GM19455 (cell line): Measurements from ENCODE around the gene TEX264.
A peak's percentile ranks its signal among the peaks of the same experiment; 100 is the strongest.
"Not testable (repeated sequence)": the region's sequence is repeated elsewhere in the genome, so short reads cannot be mapped to it uniquely, and the experiment has no call there.

ENCODE experiments used
- ATAC-seq: cut with Tn5 transposase; IDR thresholded peaks from one replicate; pipeline ENCODE4 v1.9.1; 2021; ENCODE audit not compliant: unreplicated experiment

TEX264 gene, protein sequence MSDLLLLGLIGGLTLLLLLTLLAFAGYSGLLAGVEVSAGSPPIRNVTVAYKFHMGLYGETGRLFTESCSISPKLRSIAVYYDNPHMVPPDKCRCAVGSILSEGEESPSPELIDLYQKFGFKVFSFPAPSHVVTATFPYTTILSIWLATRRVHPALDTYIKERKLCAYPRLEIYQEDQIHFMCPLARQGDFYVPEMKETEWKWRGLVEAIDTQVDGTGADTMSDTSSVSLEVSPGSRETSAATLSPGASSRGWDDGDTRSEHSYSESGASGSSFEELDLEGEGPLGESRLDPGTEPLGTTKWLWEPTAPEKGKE

DNA sequence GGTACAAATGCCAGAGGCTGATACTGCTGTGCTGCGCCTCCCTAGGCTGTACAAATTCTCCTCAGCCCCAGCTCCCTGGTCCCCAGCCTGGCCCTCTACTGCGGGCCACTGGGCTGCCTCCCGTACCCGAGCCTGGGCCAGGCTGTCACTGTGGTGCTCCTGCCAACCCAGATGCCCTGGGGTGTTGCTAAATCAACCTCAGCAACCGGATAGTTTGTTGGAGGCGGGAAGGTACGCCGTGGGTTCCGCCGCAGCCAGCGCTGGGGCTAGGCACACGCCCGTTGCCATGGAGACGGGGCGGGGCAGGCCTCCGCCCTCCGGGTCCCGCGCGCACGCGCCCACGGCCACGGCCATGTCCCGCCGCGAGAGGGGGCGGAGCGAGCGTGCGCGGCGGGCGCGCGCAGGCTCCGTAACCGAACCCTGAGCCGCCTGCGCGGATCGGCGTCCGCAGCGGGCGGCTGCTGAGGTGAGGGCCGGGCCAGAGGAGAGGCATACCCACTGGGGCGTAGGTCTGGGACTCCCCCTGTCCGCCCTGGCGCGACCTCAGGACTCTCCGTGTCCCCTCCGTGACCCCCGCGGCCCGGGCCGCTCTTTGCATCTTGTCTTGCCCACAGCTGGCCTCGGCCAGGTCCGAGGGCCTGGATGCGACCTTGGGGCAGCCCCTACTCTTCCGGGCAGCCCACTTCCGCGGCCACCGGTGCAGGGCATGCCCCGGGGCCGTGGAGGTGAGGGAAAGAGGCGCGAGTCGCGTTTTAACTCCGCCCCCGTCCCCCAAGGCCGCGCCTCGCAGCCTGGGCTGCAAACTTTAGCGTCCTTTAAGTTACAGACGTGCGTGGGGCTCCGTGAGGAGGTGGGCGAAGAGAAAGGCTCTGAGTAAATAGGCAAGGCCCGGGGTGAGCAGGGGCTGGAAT, at the start of gene TEX264:
Gene TEX264 (plus strand): TSS at position 430 of the 911 bp plus-strand sequence. CDS start 3,053 bp downstream, outside the sequence.
- peak; percentile 68 for ATAC-seq

DNA sequence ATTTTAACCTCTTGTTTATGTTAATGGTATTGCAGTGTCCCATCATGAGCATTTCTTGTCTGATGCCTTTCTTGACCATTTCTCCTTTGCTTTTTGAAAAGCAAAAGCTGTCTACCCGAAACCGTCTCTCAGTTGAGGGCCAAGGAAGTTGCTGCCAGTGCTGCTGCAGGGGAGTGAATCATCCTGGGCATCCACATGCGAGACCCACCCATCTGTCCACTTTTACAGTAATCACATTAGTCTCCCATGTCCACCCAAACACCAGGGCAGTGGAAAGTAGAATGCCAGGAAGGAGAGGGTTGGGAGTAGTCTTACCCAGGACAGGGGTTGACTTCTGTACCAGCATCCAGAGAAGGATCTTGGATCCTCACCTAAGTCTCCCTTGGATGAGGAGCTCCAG, 48.6 kb upstream of the TEX264 start:
- ATAC-seq, result no peak

DNA sequence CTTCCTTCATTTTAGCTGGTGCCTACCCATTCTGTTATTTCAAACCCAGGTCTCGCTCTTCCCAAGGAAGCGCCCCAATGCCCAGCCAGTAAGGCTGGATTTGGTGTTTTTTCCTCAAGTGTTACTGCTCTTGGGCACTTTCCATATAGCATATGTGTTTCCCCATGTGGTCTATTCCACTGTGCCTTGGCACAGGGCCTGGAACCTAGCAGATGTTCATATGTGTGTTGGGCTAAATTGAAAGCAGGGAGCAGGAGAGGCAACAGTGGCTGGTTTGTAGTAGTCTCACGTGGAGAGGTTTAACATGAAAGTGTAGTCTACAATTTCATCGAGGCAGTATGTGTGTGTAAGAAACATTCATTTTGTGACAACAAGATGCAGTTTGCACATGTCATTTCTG, 48.2 kb upstream of the TEX264 start:
- ATAC-seq, result no peak

DNA sequence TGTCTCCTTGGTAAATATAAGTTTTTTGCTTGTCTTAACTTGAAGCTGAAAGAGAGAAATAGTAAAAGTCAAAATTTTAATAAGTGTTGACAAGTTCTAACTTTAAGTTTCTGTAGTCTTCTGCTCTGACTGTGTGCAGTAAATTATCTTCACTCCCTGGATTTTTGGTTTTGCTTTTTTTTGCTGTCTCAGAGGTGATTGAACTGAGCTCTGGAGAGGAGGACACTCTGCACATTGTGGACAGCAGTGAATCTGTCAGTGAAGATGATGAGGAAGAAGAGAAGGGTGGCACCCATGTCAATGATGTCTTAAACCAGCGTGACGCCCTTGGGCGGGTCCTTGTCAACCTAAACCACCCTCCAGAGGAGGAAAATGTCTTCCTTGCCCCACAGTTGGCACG, 40.5 kb upstream of the TEX264 start:
- no peak for ATAC-seq

DNA sequence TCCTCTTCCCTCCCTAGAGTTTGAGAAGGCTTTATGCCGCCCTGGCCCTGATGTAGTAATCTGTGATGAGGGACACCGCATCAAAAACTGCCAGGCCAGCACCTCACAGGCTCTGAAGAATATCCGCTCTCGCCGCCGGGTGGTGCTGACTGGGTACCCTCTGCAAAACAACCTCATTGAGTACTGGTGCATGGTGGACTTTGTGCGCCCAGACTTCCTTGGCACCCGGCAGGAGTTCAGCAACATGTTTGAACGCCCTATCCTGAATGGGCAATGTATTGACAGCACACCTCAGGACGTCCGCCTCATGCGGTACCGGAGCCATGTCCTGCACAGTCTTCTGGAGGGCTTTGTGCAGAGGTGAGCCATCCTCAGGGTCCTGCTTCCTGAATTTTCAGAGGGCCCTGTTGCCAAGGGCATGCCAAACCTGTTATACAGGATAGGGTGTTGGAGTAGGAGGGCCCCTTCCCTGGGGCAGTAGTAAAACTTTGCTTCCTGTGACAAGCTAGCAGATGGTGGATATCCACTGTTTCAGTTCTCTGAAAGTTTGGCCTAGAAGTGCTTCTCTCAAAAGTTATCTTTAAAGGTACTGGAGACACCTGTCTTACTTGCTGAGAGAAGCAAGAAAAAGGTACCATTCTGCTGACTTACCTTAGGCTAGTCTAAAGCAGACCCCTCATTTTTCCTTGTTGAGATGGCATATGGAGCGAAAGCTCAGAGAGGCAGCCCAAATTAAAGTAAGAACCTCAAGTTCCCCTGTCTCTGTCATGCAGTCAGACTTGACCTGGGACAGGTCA, 33.7 kb upstream of the TEX264 start:
- ATAC-seq, result no peak

DNA sequence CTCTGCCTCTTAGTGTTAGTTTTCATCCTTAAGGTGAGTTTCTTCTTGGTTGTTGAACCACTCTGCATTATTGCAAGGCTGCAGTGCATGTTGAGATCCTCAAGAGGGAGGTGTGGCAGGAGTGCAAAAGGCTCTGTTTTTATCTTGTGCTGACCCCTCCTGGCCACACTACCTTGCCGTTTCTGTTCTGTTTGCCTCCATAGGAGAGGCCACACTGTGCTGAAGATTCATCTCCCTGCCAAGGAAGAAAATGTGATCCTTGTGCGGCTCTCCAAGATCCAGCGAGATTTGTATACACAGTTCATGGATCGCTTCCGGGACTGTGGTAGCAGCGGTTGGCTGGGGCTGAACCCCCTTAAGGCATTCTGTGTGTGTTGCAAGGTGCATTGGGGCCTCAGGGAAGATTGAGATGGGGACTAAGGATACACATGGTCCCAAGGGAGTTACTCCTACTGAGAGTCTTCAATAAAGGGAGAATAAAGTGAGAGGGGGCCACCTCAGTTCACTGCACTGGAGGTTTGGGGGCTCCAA, 33.0 kb upstream of the TEX264 start:
- ATAC-seq, result no peak

DNA sequence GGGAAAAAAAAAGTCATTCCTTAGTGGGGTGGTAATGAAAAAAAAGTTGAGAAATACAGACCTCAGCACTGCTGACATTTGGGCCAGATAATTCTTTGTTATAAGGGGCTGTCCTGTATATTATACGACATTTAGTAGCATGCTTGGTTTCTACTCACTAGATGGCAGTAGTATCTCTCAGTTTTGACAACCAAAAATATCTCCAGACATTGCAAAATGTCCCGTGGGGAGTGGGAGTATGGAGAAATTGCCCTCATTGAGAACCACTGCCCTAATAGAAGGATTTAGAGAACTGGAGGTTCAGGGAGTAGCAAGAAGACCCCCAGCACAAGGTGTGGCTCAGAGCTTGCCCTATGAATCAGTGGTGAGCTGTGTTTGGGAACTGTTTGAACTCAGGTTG, 28.6 kb upstream of the TEX264 start:
- no peak for ATAC-seq

DNA sequence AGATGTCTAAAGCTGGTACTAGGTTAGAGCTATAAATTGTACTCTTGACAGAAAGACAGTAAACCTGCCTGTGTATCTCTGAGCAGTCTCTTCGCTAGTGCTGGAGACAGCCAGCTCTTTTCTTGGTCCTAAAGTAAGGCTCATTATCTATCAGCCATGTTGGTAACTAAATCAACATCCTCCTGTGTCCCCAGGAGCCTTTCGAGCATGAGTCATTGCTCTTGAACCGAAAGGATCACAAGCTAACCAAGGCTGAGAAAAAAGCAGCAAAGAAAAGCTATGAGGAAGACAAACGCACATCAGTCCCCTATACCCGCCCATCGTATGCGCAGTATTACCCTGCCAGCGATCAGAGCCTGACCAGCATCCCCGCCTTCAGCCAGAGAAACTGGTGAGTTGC, 25.0 kb upstream of the TEX264 start:
- no peak for ATAC-seq

DNA sequence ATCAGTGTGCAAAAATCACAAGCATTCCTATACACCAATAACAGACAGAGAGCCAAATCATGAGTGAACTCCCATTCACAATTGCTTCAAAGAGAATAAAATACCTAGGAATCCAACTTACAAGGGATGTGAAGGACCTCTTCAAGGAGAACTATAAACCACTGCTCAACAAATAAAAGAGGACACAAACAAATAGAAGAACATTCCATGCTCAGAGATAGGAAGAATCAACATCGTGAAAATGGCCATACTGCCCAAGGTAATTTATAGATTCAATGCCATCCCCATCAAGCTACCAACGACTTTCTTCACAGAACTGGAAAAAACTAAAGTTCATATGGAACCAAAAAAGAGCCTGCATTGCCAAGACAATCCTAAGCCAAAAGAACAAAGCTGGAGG, 18.9 kb upstream of the TEX264 start:
- not testable (repeated sequence) for ATAC-seq

DNA sequence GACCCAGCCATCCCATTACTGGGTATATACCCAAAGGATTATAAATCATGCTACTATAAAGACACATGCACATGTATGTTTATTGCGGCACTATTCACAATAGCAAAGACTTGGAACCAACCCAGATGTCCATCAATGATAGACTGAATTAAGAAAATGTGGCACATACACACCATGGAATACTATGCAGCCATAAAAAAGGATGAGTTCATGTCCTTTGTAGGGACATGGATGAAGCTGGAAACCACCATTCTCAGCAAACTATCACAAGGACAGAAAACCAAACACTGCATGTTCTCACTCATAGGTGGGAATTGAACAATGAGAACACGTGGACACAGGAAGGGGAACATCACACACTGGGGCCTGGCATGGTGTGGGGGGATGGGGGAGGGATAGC, 17.6 kb upstream of the TEX264 start:
- not testable (repeated sequence) for ATAC-seq

DNA sequence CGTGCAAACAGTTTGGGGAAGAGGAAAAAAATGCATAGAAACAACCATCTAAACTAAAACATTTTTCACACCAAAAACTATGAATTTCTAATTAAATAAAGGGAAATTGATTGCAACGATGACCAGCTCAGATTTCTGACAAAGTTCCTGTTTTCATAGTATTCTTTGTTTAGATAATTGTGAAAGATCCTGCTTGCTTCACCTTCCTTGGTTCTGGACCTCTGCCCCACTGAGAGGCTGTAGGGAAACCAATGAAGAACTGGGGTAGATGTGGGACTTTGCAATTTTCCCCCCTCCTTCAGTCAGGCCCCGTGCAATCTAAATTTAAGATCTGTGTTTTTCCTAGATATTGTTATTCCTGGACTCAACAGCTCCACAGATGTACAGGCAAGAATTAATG, 13.8 kb upstream of the TEX264 start:
- no peak for ATAC-seq

DNA sequence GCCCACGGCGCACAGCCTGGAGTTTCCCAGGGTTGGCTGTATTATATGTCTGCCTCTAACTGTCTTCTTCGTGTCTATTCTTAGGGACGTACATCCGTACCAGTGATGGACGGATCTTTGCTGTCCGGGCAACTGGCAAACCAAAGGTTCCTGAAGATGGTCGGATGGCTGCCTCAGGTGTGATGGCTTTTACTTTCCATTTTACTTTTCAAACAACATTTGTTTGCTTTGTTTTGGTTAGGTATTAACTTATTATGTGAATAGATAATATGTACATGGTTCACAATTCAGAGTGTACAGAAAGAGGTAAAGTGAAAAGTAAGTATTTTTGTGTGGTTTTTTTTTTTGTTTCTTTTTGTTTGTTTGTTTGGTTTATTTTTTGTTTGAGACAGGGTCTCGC, 11.1 kb upstream of the TEX264 start:
- ATAC-seq, result no peak

DNA sequence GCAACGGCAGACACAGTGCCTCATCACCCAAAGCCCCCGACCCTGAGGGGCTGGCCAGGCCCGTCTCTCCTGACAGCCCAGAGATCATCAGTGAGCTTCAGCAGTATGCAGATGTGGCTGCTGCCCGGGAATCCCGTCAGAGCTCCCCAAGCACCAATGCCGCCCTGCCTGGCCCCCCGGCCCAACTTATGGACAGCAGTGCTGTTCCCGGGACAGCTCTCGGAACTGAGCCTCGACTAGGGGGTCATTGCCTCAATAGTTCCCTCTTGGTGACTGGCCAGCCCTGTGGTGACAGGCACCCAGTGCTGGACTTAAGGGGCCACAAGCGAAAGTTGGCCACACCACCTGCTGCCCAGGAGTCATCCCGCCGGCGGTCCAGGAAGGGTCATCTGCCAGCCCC, 8.6 kb upstream of the TEX264 start:
- no peak for ATAC-seq

DNA sequence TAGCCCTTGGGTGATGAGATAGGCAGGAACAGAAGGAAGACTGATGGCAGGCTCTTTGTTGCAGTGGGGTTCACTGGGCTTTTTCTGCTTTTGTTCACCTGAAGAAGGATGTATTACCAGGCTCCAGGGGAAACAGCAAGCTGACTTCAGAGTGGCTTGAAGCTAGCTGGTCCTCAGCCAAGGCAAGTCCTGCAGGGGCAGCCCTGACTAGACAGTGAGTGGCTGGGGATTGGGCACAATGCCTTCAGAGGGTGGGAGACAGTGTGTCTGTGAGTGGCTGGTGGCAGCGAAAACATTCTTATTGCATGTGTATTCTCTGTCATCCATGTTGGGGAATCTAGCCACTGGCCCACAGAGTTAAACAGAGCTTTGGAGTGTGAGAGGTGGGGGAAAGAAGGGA, 2.3 kb upstream of the TEX264 start:
- no peak for ATAC-seq

DNA sequence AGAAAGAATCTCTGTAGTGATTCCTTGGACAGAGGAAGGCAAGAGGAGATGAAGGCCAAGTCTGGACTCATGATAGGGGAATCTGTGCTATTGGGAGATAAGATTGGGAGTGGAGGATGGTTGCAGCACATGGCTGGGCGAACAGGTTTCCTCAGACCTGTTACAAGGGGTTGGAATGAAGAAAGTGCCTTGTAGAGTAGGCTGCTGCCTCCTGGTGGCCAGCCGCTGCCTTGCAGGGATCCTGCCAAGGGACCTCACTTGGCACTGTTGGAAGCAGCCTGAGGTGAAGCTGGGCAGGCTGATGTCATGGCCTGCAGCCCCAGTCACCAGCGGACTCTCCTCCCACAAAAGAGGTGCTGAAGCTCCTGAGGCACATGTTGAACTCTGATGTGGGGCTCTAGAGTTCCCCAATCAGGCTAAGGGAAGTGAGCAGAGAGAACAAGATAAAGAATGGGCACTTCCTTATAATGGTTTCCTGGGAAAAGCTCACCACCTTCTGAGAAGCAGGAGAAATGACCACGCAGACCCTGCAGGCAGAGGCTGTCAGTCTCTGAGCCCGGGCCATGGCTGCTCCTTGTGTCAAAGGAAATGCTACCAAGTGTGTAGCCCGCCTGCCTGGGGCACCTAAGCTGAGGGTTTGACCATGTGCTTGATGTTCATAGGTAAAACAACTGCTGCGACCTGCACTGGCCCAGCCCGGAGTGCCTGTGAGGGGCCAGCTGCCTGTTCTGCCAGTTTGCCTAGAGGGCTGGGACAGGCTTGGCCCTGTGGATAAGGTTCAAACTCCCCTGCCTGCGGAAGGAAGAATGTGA, 1.6 kb upstream of the TEX264 start:
- no peak for ATAC-seq

DNA sequence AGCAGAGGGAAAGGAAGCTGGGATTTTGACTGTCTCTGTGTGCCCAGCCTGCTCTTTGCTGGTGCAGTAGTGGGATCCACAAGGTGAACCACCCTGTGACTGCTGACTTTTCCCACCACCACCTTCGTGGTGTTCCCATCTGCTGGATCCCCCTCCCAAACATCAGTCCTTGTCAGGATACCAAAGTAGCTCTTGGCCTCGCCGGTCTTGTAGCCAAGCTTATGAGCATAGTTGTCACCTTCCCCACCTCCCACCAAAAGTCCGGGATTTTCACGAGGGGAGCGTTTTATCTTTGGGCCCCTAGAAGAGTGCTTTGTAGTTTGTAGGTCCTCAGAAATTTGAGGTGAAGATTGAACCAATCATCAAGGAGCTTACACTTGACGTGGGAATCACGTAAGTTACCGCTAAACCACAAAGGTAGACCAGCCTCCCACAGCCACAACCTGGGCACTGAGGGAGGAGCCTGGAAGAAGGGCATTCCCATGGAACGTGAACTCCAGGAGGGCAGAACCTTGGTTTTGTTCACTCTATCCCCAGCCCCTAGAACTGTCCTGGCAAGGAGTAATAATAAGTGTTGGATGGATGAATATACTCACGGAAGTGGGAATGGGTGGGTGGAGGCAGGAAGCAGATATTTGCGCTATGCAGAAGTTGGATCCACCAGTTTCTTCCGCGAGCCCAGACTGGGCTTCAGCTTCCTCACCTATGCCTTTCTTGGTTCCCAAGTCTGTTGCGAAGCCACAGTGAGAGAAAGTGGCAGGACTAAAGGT, 814 bp upstream of the TEX264 start:
- no peak for ATAC-seq

DNA sequence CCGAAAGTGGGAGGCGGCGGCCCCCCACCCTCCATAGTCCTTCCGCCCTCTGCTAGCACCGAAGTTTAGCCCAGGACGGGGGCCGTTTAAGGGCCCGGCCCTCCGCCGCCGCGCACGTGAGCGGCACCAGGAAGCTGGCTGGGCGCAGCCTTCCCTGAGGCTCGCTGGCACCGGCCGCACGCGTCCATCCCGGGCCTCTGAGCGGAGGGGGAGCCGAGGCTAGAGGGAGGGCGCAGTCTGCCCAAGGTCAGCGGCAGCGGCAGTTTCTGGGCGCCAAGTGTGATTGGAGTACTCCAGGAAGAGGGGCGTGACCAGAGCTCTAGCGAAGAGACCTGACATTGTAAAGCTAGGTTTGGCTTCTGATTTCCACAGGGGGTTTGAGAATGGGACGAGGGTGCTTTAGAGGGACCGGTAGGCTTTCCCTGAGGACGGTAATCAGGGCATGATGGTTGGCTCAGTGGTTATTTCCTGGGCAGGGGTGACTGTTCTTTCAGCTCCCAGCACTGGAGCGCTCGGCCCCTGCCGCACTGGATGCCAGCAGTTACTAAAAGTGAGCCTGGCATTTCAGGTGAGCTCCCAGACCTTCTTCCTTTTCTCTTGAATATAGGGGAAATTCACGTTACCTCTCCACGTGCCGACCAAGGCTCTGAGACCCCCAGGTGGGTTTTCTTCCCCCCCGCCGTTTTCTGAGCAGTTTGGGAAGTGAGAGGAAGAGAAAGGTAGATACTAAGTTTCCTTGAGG, 853 bp downstream of the TEX264 start:
- ATAC-seq, result peak; percentile 45

DNA sequence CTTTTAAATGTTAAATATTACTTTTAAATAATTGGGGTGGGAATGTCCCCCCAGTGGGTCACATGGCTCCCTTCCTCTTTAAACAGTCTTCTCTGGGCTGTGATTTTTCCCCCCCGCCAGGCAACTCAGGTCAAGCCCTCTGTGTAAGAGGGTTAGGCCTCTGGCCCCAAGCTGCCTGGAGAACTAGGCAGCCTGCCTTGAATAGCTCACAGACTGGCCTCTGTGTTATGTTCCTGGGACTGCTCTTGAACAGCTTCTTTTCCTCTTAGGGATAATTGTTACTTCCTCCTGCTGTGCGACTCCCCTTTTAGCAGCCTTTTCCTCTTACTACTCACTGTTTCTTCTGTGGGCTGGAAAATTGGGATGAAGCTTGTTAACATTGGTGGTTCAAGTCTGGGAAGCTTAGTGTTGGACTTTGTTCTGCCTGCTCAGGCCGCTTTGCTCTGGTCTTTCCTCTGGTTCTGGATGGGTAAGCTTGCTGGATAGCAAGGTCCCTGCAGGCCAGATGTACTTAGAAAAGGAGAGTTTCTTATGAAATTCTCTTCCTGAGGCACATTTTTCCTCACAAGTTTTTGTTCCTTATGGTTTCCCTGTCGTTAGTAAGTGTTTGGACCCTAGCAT, 2.2 kb downstream of the TEX264 start:
- no peak for ATAC-seq
